A673 (cell line): ENCODE results near the gene MATN4.

Experiments
- CTCF ChIP-seq: fragments of 300-800, 200-600 bp; sonication (generic); conservative IDR thresholded peaks from 2 replicates; pipeline ENCODE4 v1.5.1; 2017; ENCODE audit warnings: low read depth, mild to moderate bottlenecking, antibody characterized with exemption, low read length, moderate library complexity, mixed read lengths
- EZH2 ChIP-seq: fragments of 200-600 bp; sonication (generic); IDR thresholded peaks from 2 replicates; pipeline ENCODE4 v1.6.1; 2017; ENCODE audit warnings: borderline replicate concordance, low read depth, mild to moderate bottlenecking, mixed read lengths, antibody characterized with exemption, low read length; ENCODE audit not compliant: poor library complexity, severe bottlenecking

- TF ChIP-seq CTCF (no peak), EZH2 (no peak)
Observed at GRCh38 chr20:45283551-45284057, 24.5 kb downstream of the MATN4 start.
